ENCODE measurements around the gene GNAZ.

Gene GNAZ

DNA sequence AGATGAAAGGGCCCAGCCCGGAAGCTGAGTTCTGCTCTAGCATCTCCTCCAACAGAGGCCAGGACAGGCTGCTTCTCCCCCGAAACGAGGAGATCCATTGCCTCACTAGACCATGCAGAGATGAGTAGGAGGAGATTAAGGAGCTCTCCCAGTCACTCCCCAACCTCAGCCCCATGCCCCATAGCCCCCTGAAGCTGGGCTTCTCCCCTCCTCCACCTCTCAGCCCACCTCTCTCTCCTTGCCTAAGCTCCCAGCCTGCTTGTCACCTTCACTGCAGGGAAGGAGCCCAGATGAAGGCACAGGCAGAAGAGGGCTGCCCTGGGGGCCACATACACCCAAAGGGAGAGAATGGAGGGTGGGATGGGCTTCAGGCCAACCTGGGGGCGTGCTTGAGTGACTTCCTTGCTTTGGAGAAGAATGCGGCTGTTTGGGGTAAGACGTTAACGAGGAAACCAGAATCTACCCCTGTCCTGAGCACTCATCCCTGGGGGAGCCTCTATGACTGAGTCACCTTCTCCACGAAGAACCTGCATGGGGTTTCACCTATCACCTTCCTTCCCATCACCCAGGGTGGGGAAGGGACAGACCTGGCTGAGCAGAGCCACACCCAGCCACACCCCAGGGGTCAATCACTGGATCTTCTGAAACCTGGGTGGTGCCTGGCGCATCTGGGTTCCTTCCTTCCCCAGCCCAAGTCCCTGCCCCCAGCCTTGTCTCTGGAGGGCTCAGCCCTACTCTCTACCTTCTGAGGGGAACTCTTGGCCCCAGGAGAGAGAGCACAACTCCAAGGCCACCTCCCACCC lies 11.6 kb upstream of the GNAZ start:
- Histone ChIP-seq H3K9ac (ENCODE audit: low read length) (no peak overlapping the region), H3K9me2 (replicated peaks; ENCODE audit: insufficient read depth, low read length) (no peaks in the 10 kb centered on the region), H4K20me1 (ENCODE audit: low read depth, low read length) (no peaks in the 10 kb centered on the region), H2AFZ (ENCODE audit: low read depth, low read length, severe bottlenecking) (no peak overlapping the region), H3K27ac (ENCODE audit: low read depth, low read length) (no peak overlapping the region), H3F3A (ENCODE audit: insufficient read depth) (no peaks in the 10 kb centered on the region), H3K4me3 (ENCODE audit: insufficient read depth, low read length, poor library complexity, severe bottlenecking) (no peak overlapping the region), H3K36me3 (ENCODE audit: low read length) (no peaks in the 10 kb centered on the region), H3K9me3 (ENCODE audit: insufficient read depth, low read length) (peaks cover 7% of the 10 kb centered on the region; the same call in 1 of the 2 replicates), H3K79me2 (ENCODE audit: insufficient read depth, low read length) (no peaks in the 10 kb centered on the region), H3K27me3 (ENCODE audit: low read length) (no peaks in the 10 kb centered on the region), H3K4me2 (ENCODE audit: low read depth, low read length, poor library complexity, severe bottlenecking) (no peak overlapping the region)
- TF ChIP-seq, protein P1, sequence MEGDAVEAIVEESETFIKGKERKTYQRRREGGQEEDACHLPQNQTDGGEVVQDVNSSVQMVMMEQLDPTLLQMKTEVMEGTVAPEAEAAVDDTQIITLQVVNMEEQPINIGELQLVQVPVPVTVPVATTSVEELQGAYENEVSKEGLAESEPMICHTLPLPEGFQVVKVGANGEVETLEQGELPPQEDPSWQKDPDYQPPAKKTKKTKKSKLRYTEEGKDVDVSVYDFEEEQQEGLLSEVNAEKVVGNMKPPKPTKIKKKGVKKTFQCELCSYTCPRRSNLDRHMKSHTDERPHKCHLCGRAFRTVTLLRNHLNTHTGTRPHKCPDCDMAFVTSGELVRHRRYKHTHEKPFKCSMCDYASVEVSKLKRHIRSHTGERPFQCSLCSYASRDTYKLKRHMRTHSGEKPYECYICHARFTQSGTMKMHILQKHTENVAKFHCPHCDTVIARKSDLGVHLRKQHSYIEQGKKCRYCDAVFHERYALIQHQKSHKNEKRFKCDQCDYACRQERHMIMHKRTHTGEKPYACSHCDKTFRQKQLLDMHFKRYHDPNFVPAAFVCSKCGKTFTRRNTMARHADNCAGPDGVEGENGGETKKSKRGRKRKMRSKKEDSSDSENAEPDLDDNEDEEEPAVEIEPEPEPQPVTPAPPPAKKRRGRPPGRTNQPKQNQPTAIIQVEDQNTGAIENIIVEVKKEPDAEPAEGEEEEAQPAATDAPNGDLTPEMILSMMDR (IDR thresholded peaks at IDR 0.05; ENCODE audit: insufficient read depth, low read length, poor library complexity, severe bottlenecking): no peak
- no peak for TF ChIP-seq EZH2phosphoT487 (conservative IDR thresholded peaks at IDR 0.05; ENCODE audit: low read length)

GRCh38 chr22:23059284-23059948 lies 10.9 kb upstream of the GNAZ start:
- Histone ChIP-seq H2AFZ (ENCODE audit: low read depth, low read length, severe bottlenecking) (no peak overlapping the region), H4K20me1 (ENCODE audit: low read depth, low read length) (no peaks in the 10 kb centered on the region), H3K27me3 (ENCODE audit: low read length) (no peaks in the 10 kb centered on the region), H3K4me3 (ENCODE audit: insufficient read depth, low read length, poor library complexity, severe bottlenecking) (no peak overlapping the region), H3K36me3 (ENCODE audit: low read length) (no peaks in the 10 kb centered on the region), H3K9me3 (ENCODE audit: insufficient read depth, low read length) (peaks cover 7% of the 10 kb centered on the region; the same call in 1 of the 2 replicates), H3K9me2 (replicated peaks; ENCODE audit: insufficient read depth, low read length) (no peaks in the 10 kb centered on the region), H3K4me2 (ENCODE audit: low read depth, low read length, poor library complexity, severe bottlenecking) (no peak overlapping the region), H3F3A (ENCODE audit: insufficient read depth) (no peaks in the 10 kb centered on the region), H3K27ac (ENCODE audit: low read depth, low read length) (no peak overlapping the region), H3K79me2 (ENCODE audit: insufficient read depth, low read length) (no peaks in the 10 kb centered on the region), H3K9ac (ENCODE audit: low read length) (no peak overlapping the region)
- TF ChIP-seq, protein P1 (IDR thresholded peaks at IDR 0.05; ENCODE audit: insufficient read depth, low read length, poor library complexity, severe bottlenecking): no peak
- TF ChIP-seq EZH2phosphoT487 (conservative IDR thresholded peaks at IDR 0.05; ENCODE audit: low read length): no peak

DNA sequence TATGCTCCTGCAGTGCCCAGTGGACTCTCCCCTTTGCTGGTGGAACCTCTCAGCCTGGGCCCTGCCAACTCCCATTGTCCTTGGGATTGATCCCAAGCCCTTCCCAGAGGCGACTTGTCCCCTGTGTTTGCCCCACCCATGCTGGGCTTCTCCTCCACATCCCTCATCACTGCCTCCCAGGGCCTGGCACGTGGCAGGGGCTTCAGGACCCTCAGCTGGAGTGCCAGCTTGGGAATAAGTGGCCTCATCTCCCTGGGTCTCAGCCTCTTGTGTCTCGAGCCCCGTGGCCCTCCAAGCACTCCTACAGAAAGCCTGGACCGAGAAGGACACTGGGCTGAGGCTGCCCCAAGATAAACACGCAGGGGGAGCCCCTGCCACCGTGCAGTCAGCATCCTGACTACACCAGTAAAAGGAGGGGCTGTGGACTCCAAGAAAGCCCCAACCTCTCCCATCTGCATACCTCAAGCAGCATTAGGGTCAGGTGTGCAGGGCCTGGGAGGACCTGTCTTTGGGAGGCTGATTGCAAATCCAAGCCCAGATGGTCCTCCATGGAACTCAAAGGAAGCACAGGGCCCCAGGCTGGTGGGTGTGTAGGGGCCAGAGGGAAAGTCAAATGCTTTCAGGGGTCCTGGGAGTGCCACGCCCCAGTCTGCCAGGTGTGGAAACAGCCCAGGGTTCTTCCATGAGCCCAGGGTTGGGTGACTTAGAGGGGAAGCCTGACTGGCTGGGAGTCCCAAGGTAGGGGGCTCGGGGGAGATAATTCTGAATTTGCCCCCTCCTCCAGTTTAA lies 9.5 kb upstream of the GNAZ start:
- H3K9me2 ChIP-seq (replicated peaks; ENCODE audit: insufficient read depth, low read length): no peaks in the 10 kb centered on the region
- no peaks in the 10 kb centered on the region for H3K27me3 ChIP-seq (ENCODE audit: low read length)
- no peak overlapping the region for H2AFZ ChIP-seq (ENCODE audit: low read depth, low read length, severe bottlenecking)
- no peak overlapping the region for H3K4me3 ChIP-seq (ENCODE audit: insufficient read depth, low read length, poor library complexity, severe bottlenecking)
- TF ChIP-seq EZH2phosphoT487 (conservative IDR thresholded peaks at IDR 0.05; ENCODE audit: low read length): no peak
- TF ChIP-seq, protein P1 (IDR thresholded peaks at IDR 0.05; ENCODE audit: insufficient read depth, low read length, poor library complexity, severe bottlenecking): no peak
- peaks cover 7% of the 10 kb centered on the region; the same call in 1 of the 2 replicates for H3K9me3 ChIP-seq (ENCODE audit: insufficient read depth, low read length)
- no peaks in the 10 kb centered on the region for H3F3A ChIP-seq (ENCODE audit: insufficient read depth)
- H3K79me2 ChIP-seq (ENCODE audit: insufficient read depth, low read length): no peaks in the 10 kb centered on the region
- no peaks in the 10 kb centered on the region for H4K20me1 ChIP-seq (ENCODE audit: low read depth, low read length)
- no peak overlapping the region for H3K9ac ChIP-seq (ENCODE audit: low read length)
- no peaks in the 10 kb centered on the region for H3K36me3 ChIP-seq (ENCODE audit: low read length)
- H3K4me2 ChIP-seq (ENCODE audit: low read depth, low read length, poor library complexity, severe bottlenecking): no peak overlapping the region
- no peak overlapping the region for H3K27ac ChIP-seq (ENCODE audit: low read depth, low read length)

Measured in SU-DHL-6 (cell line).